Neural progenitor cell (in vitro differentiated cells): ENCODE results near the gene WFDC6.

Experiments
- CTCF ChIP-seq: fragments of 200-600 bp; sonication (generic); IDR thresholded peaks from 2 replicates; pipeline ENCODE4 v1.5.1; 2017; ENCODE audit warnings: antibody characterized with exemption, mild to moderate bottlenecking
- EZH2 ChIP-seq: fragments of 200-600 bp; sonication (generic); IDR thresholded peaks from 2 replicates; pipeline ENCODE4 v1.6.1; 2017; ENCODE audit warnings: antibody characterized with exemption, mild to moderate bottlenecking, moderate library complexity
- EZH2phosphoT487 ChIP-seq: fragments of 200-600 bp; sonication (generic); IDR thresholded peaks from 2 replicates; pipeline ENCODE4 v1.6.1; 2017; ENCODE audit warnings: antibody characterized with exemption

GRCh38 chr20:45523821-45524220 is 15.5 kb downstream of the WFDC6 start:
- no peak for TF ChIP-seq EZH2phosphoT487
- TF ChIP-seq EZH2, result no peak
- no peak for TF ChIP-seq CTCF
